GM20000 (cell line): Measurements from ENCODE around the gene ZMYM2.
A peak's percentile ranks its signal among the peaks of the same experiment; 100 is the strongest.

Experiments
- DNase-seq: peaks from one replicate; pipeline ENCODE4 v3.0.0; 2012; ENCODE audit warnings: low spot score
- CTCF ChIP-seq: IDR thresholded peaks from 2 replicates; pipeline ENCODE4 v1.5.1; 2012; ENCODE audit warnings: mild to moderate bottlenecking, control low read depth; ENCODE audit errors: extremely low read depth, missing control alignments

Gene ZMYM2

GRCh38 chr13:20105161-20105689 is 146.7 kb downstream of the ZMYM2 start:
- TF ChIP-seq CTCF = no peak
- DNase-seq = no peak

GRCh38 chr13:20106742-20107141 is 148.2 kb downstream of the ZMYM2 start:
- no peak for TF ChIP-seq CTCF
- peak; percentile 1 for DNase-seq

- TF ChIP-seq CTCF = no peak
- no peak for DNase-seq
Observed at GRCh38 chr13:20109037-20109436, 150.5 kb downstream of the ZMYM2 start.

- DNase-seq = no peak
- TF ChIP-seq CTCF = no peak
Observed at GRCh38 chr13:20114066-20114610, 155.6 kb downstream of the ZMYM2 start.

GRCh38 chr13:20116213-20116612 is 157.7 kb downstream of the ZMYM2 start:
- TF ChIP-seq CTCF = no peak
- no peak for DNase-seq

GRCh38 chr13:20118268-20119140 is 160.0 kb downstream of the ZMYM2 start:
- TF ChIP-seq CTCF = peak; percentile 5
- DNase-seq = peak; percentile 49

- no peak for TF ChIP-seq CTCF
- DNase-seq = no peak
Observed at GRCh38 chr13:20119960-20120359, 161.4 kb downstream of the ZMYM2 start.
